ENCODE results near the gene CAPS. TPM values are rescaled to one million over a fixed set of nuclear protein-coding genes. Genes with fewer than 3 reads are reported as not detected.
A peak's percentile ranks its signal among the peaks of the same experiment; 100 is the strongest.

The CAPS gene
- total RNA-seq, 1 experiment from 2014 or later, result 0.92 TPM

DNA sequence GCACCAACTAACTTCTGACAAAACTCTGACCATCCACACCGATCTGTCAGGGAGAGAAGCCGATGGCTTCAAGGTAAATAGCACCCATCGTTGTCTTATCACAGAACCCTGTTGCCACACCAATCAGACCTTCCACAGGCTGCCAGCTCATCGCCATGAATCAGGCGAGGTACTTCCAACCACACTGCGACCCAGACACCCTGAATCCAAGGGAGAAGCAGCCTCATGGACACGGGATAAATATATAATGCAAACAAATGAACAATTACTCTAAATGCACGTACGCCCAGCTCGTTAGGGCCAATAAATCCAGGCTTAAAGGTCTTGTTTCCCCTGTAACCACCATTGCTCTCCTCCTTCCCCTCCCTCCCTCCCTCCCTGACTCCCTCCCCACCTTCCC is 43.1 kb downstream of the CAPS start:
- Histone ChIP-seq H3K27ac (ENCODE audit: low read depth, low read length, poor library complexity, severe bottlenecking) (no peak overlapping the region), H3K36me3 (ENCODE audit: insufficient read depth, low read length, poor library complexity, severe bottlenecking) (no peaks in the 10 kb centered on the region), H3K27me3 (replicated peaks; ENCODE audit: insufficient read depth, low read depth, low read length, poor library complexity) (no peaks in the 10 kb centered on the region), H3K9me3 (ENCODE audit: low read depth, low read length, poor library complexity, severe bottlenecking) (no peaks in the 10 kb centered on the region), H3K4me3 (ENCODE audit: low read depth, low read length, poor library complexity, severe bottlenecking) (no peak overlapping the region), H3K4me1 (ENCODE audit: insufficient read depth, low read length, poor library complexity, severe bottlenecking) (peaks cover 53% of the 10 kb centered on the region)
- DNase-seq (ENCODE audit: low spot score), result no peak
- BruUV-seq (replicated peaks), result no TSS peak
- ChIA-PET CTCF (no interaction called here), POLR2A (ENCODE audit: low non-redundant PET) (interaction anchor here (0.6 kb wide), 1 partner anchor 907 kb away, joined by 4 read pairs; no protein-coding TSS in a partner anchor)
- intact Hi-C loops (cut with micrococcal nuclease; ENCODE audit: unreplicated experiment), result no loop called here
- TF ChIP-seq EZH2 (IDR thresholded peaks at IDR 0.05; ENCODE audit: borderline replicate concordance, low read depth, low read length, poor library complexity, severe bottlenecking), result no peak
- TF ChIP-seq, protein P1, sequence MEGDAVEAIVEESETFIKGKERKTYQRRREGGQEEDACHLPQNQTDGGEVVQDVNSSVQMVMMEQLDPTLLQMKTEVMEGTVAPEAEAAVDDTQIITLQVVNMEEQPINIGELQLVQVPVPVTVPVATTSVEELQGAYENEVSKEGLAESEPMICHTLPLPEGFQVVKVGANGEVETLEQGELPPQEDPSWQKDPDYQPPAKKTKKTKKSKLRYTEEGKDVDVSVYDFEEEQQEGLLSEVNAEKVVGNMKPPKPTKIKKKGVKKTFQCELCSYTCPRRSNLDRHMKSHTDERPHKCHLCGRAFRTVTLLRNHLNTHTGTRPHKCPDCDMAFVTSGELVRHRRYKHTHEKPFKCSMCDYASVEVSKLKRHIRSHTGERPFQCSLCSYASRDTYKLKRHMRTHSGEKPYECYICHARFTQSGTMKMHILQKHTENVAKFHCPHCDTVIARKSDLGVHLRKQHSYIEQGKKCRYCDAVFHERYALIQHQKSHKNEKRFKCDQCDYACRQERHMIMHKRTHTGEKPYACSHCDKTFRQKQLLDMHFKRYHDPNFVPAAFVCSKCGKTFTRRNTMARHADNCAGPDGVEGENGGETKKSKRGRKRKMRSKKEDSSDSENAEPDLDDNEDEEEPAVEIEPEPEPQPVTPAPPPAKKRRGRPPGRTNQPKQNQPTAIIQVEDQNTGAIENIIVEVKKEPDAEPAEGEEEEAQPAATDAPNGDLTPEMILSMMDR (conservative IDR thresholded peaks at IDR 0.05; ENCODE audit: low read depth, low read length), result no peak

DNA sequence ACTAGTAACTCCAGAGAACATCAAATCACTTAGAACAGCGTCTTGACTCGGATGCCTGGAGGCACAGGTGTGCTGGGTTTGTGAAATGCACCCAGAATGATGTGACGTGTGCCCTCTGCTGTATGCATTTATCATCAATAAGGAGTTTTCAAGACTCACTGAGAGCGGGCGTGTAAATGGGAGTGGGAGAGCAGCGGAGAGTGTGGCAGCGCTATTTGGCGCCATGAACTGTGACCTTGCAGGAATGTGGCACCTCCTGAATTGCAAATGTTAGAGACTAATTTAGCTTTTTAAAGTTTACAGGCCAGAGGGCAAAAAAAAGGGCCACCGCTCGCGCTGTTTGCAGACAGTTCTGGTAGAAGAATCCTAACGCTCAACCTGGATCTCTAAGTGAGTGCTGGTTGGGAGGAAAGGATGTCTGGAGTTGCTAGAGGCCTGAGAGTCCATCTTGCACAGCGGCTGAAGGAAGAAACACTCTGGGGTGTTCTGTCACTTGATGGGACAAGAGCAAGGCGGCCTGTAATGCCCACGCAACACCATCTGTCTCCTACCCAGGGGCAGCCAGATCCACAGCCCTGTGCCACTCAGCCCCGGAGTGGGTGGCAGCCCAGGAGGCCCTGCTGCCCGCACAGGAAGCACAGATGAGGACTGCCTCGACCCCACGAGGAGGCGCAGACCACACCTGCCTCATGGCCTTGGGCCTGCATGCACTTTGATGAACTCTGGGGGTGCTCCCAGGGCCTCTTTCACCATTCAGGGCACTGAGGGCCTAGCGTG is 44.2 kb downstream of the CAPS start:
- intact Hi-C loops (cut with micrococcal nuclease; ENCODE audit: unreplicated experiment), result no loop called here
- no peaks in the 10 kb centered on the region for H3K9me3 ChIP-seq (ENCODE audit: low read depth, low read length, poor library complexity, severe bottlenecking)
- H3K27ac ChIP-seq (ENCODE audit: low read depth, low read length, poor library complexity, severe bottlenecking), result peak overlapping the region; percentile 8
- H3K4me1 ChIP-seq (ENCODE audit: insufficient read depth, low read length, poor library complexity, severe bottlenecking), result peaks cover 51% of the 10 kb centered on the region
- TF ChIP-seq, protein P1 (conservative IDR thresholded peaks at IDR 0.05; ENCODE audit: low read depth, low read length), result no peak
- TF ChIP-seq EZH2 (IDR thresholded peaks at IDR 0.05; ENCODE audit: borderline replicate concordance, low read depth, low read length, poor library complexity, severe bottlenecking), result no peak
- no TSS peak for BruUV-seq (replicated peaks)
- no peak for DNase-seq (ENCODE audit: low spot score)
- ChIA-PET POLR2A (ENCODE audit: low non-redundant PET) (no interaction called here), CTCF (no interaction called here)
- H3K36me3 ChIP-seq (ENCODE audit: insufficient read depth, low read length, poor library complexity, severe bottlenecking), result no peaks in the 10 kb centered on the region
- no peaks in the 10 kb centered on the region for H3K27me3 ChIP-seq (replicated peaks; ENCODE audit: insufficient read depth, low read depth, low read length, poor library complexity)
- no peak overlapping the region for H3K4me3 ChIP-seq (ENCODE audit: low read depth, low read length, poor library complexity, severe bottlenecking)

DNA sequence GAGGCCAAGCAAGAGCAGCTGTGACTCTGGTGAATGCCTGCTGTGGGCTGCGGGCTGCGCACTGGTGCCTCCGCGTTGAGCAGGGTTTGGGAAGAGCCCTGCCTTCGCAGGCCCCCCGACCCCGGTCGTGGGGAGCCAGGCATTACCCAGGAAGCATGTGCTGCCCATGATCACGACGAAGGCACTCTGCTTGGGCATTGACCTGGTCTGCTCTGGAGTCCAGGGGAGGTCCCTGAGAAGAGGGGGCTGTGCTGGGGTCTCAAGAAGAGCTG is 44.7 kb downstream of the CAPS start:
- Histone ChIP-seq H3K27ac (ENCODE audit: low read depth, low read length, poor library complexity, severe bottlenecking) (peak overlapping the region; percentile 8), H3K4me3 (ENCODE audit: low read depth, low read length, poor library complexity, severe bottlenecking) (no peak overlapping the region), H3K36me3 (ENCODE audit: insufficient read depth, low read length, poor library complexity, severe bottlenecking) (no peaks in the 10 kb centered on the region), H3K4me1 (ENCODE audit: insufficient read depth, low read length, poor library complexity, severe bottlenecking) (peaks cover 45% of the 10 kb centered on the region), H3K27me3 (replicated peaks; ENCODE audit: insufficient read depth, low read depth, low read length, poor library complexity) (no peaks in the 10 kb centered on the region), H3K9me3 (ENCODE audit: low read depth, low read length, poor library complexity, severe bottlenecking) (no peaks in the 10 kb centered on the region)
- ChIA-PET POLR2A (ENCODE audit: low non-redundant PET) (no interaction called here), CTCF (no interaction called here)
- no TSS peak for BruUV-seq (replicated peaks)
- intact Hi-C loops (cut with micrococcal nuclease; ENCODE audit: unreplicated experiment), result no loop called here
- TF ChIP-seq, protein P1 (conservative IDR thresholded peaks at IDR 0.05; ENCODE audit: low read depth, low read length), result no peak
- TF ChIP-seq EZH2 (IDR thresholded peaks at IDR 0.05; ENCODE audit: borderline replicate concordance, low read depth, low read length, poor library complexity, severe bottlenecking), result no peak
- DNase-seq (ENCODE audit: low spot score), result no peak
